Epithelial cell of esophagus (primary cell): ENCODE results near the gene RAB43.
"Not testable (repeated sequence)": the region's sequence is repeated elsewhere in the genome, so short reads cannot be mapped to it uniquely, and the experiment has no call there.

Experiments used
- DNase-seq: peaks from one replicate; pipeline ENCODE4 v3.0.0; 2010; ENCODE audit warnings: low read depth
- H3K4me3 ChIP-seq: 2 replicates; pipeline ENCODE4 v1.5.1; 2011; ENCODE audit warnings: mild to moderate bottlenecking, low read length, control low read depth
- TF ChIP-seq, protein P1 (sequence below): IDR thresholded peaks from 2 replicates; pipeline ENCODE4 v1.5.1; 2011; ENCODE audit warnings: low read depth, mild to moderate bottlenecking, low read length, control low read depth, inconsistent platforms; ENCODE audit not compliant: insufficient read depth; ENCODE audit errors: missing control alignments

The RAB43 gene

GRCh38 chr3:129121792-129122411 lies at the start of gene RAB43:
RAB43 (minus strand) TSS chr3:129121804; CDS start chr3:129121489, 315 bp downstream.
- TF ChIP-seq, protein P1, sequence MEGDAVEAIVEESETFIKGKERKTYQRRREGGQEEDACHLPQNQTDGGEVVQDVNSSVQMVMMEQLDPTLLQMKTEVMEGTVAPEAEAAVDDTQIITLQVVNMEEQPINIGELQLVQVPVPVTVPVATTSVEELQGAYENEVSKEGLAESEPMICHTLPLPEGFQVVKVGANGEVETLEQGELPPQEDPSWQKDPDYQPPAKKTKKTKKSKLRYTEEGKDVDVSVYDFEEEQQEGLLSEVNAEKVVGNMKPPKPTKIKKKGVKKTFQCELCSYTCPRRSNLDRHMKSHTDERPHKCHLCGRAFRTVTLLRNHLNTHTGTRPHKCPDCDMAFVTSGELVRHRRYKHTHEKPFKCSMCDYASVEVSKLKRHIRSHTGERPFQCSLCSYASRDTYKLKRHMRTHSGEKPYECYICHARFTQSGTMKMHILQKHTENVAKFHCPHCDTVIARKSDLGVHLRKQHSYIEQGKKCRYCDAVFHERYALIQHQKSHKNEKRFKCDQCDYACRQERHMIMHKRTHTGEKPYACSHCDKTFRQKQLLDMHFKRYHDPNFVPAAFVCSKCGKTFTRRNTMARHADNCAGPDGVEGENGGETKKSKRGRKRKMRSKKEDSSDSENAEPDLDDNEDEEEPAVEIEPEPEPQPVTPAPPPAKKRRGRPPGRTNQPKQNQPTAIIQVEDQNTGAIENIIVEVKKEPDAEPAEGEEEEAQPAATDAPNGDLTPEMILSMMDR = no peak
- H3K4me3 ChIP-seq = peak within 1 kb of the TSS; percentile 59
- DNase-seq = peak; percentile 85

GRCh38 chr3:129166579-129167332 lies 45.2 kb upstream of the RAB43 start:
- no peak for DNase-seq
- TF ChIP-seq, protein P1 = no peak
- no peak overlapping the region for H3K4me3 ChIP-seq

DNA sequence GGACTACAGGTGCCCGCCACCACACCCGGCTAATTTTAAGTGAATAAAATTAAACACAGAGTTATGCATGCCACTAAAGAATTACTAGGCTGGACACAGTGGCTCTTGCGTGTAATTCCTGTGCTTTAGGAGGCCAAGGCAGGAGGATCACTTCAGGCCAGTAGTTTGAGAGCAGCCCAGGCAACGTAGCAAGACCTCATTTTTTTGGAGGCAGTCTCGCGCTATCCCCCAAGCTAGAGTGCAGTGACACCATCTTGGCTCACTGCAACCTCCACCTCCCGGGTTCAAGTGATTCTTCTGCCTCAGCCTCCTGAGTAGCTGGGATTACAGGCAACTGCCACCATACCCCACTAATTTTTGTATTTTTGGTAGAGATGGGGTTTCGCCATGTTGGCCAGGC lies 44.0 kb upstream of the RAB43 start:
- H3K4me3 ChIP-seq, DNase-seq: not testable (repeated sequence)

DNA sequence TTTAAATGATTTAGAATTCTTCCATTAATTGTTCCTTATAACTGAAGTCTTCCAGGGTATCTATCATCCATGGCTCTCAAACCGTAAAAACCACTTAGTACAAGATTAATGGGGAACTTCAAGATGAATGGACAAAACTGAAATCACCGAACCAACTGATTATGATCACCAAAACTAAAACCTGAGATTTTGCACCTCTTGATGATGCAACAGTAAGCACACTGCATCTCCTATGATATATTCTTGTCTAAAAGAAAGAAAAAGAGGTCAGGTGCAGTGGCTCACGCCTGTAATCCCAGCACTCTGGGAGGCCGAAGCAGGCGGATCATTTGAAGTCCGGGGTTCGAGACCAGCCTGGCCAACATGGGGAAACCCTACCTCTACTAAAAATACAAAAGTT lies 42.9 kb upstream of the RAB43 start:
- H3K4me3 ChIP-seq = no peak overlapping the region
- no peak for DNase-seq
- TF ChIP-seq, protein P1 = no peak

DNA sequence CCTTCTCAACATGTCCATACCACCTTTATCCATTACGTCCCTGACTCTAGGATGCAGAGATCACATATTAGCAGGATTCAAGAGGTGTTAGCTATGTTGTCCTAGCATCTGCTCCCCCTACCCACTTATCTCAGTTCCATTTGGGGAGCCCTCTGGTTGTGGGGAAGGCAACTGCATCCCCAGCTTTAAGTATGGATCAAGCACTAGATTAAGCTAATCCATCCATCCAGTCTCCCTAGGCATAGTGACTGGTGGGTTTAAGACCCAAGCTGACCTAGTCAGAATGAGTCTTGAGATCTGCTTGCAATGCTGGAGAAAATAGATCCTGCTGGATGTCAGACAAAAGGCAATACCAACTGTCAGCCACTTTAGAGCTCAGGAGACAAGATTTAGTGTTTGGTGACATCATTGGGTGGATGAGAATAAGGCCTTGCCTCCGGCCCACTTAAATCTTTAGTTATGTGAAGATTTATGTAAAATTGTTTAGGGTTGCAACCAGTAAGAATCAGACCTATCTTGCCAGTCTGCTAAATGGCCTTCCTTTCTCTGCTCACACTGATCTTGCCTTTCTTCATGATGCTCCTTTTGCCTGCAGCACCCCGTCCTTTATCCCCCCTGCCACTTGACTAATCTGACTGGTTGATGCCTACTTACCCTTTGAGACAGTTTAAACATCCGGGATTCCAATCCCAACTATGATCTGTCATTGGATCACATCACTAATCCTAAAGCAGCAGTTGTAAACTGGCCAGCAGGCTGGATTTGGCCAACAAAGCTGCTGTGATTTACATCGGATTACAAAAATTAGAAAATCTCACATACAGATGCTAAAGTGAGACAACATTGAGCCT lies 41.4 kb upstream of the RAB43 start:
- DNase-seq = no peak
- H3K4me3 ChIP-seq = no peak overlapping the region
- TF ChIP-seq, protein P1 = peak; percentile 53

DNA sequence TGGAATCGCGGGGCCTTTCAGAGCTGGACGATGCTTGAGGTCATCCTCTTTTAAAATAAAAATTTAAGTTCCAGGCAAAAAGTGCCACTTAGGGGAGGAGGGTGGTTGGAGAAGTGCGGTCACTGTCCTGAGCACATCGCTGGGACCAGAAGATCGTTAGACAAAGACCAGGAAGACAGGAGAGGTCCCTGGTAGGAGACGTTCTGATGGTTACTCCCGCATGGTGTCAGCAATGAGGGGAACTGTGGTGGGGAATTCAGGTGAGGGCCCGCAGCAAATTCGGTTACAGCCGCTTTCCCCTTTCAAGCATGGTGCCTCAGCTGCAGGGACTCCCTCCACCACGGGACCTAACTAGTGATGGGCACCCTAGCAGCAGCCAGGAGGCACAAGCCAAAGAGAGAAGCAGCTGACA lies 40.3 kb upstream of the RAB43 start:
- peak; percentile 38 for DNase-seq
- TF ChIP-seq, protein P1 = no peak
- peak overlapping the region; percentile 88 for H3K4me3 ChIP-seq
